ENCODE measurements around the gene F5.

Gene F5

GRCh38 chr1:169586395-169587255, at the start of gene F5:
F5 (minus strand) TSS chr1:169586481; CDS start chr1:169586386, 95 bp downstream.
- DNase-seq (ENCODE audit: low spot score), result peak; percentile 46

DNA sequence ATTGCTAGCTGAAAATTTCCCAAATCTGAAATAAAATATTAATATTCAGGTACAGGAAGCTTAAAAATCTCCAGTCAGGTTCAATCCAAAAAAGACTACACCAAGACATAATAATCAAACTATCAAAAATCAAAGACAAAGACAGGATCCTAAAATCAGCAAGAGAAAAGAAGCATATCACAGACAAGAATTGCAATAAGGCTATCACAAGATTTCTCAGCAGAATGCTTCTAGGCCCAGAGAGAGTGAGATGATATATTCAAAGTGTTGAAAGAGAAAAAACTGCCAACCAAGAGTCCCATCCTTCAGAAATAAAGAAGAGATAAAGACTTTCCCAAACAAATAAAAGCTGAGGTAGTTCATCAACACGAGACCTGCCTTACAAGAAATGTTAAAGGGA, 48.6 kb upstream of the F5 start:
- no peak for DNase-seq (ENCODE audit: low spot score)

DNA sequence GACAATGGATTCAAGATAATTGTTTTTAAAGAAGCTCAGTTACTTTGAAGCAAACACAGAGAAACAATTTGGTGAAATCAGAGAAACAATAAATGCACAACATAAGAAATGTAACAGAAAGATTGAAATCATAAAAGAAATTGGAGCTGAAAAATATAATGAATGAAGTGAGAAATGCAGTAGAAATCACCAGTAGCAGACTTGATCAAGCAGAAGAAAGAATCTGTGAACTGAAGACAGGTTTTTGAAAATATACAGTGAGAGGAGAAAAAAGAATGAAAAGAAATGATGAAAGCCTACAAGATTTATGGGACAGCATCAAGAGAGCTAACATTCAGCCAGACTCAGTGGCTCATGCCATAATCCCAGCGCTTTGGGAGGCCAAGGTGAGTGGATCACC, 47.9 kb upstream of the F5 start:
- no peak for DNase-seq (ENCODE audit: low spot score)

DNA sequence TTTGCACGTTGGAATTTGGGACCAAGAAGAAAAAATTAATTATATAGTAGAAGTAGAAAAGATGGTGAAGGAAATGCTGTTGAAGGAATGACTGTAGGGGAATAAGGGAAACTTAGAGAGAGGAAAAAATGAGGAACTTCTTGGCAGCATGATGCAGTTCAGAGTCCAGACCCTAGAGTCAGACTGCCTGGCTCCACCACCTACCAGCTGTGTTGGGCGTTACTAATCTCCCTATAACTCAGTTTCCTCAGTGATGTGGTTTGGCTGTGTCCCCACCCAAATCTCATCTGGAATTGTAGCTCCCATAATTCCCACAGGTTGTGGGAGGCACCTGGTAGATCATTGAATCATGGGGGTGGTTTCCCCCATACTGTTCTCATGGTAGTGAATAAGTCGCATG, 45.0 kb upstream of the F5 start:
- DNase-seq (ENCODE audit: low spot score), result no peak

GRCh38 chr1:169630006-169630405, 43.7 kb upstream of the F5 start, which contains the start of gene SELP:
SELP (minus strand) TSS chr1:169630124; CDS start chr1:169630074, 50 bp downstream.
- no peak for DNase-seq (ENCODE audit: low spot score)

DNA sequence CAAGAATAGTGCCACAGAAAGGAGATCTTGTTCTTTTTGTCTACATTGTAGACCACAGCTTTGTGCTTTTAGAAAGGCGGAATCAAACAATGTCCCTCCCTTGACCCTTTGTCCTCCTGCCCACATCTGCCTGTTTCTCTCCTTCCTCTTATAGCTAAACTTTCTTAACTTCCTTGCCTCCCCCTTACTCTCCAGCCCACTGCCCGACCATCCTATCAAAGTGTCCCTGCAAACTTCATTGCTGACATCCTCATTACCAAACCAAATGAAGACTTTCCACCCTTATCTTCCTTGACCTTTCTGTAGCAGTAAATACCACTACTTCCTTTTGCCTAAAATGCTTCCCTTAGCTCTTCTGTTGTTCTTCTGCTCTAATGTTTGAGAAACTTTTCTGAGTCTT, 38.6 kb upstream of the F5 start:
- no peak for DNase-seq (ENCODE audit: low spot score)

DNA sequence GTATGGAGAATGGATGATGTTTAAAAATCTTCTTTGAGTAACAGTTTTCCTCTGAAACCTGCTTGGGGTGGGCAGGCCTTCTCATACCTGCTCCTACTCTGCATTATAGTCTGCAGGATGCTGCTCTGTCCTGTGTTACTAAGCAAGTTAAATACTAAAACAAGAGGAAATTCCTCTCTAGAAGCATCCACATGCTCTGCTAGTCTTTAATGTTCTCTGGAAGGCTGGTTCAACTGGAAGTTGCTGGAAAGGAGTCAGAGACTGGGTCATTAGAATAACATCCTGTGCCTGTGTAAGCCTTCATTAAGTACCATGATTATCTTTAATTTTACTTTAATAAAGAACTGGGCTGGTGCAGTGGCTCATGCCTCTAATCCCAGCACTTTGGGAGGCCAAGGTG, 37.8 kb upstream of the F5 start:
- no peak for DNase-seq (ENCODE audit: low spot score)

- DNase-seq (ENCODE audit: low spot score), result no peak
Measured at GRCh38 chr1:169623132-169623926, 37.0 kb upstream of the F5 start.

- no peak for DNase-seq (ENCODE audit: low spot score)
Measured at GRCh38 chr1:169620565-169620964, 34.3 kb upstream of the F5 start.

GRCh38 chr1:169618367-169618766, 32.1 kb upstream of the F5 start:
- DNase-seq (ENCODE audit: low spot score), result no peak

DNA sequence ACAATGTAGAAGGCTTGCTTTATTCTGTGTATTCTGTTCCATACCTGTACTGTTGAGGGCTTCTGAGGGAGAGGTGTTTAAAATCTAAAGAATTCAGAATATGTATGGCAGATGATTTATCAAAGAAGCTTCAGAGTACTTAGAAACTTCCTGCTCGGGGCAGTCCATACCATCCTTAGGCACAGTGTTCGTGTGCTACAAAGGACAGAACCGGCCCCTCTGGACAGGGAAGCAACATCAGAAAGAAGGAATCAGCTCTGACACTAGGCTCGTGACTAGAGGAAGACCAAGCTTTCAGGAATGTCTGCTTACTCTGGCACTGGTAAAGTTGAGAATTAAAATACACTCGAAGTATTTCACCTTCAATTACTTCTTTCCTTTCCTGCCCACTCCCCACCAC, 29.5 kb upstream of the F5 start:
- DNase-seq (ENCODE audit: low spot score), result no peak

- DNase-seq (ENCODE audit: low spot score), result no peak
Measured at GRCh38 chr1:169610858-169611257, 24.6 kb upstream of the F5 start.

GRCh38 chr1:169610108-169610507, 23.8 kb upstream of the F5 start:
- DNase-seq (ENCODE audit: low spot score), result no peak

GRCh38 chr1:169608226-169608625, 21.9 kb upstream of the F5 start:
- DNase-seq (ENCODE audit: low spot score), result no peak

DNA sequence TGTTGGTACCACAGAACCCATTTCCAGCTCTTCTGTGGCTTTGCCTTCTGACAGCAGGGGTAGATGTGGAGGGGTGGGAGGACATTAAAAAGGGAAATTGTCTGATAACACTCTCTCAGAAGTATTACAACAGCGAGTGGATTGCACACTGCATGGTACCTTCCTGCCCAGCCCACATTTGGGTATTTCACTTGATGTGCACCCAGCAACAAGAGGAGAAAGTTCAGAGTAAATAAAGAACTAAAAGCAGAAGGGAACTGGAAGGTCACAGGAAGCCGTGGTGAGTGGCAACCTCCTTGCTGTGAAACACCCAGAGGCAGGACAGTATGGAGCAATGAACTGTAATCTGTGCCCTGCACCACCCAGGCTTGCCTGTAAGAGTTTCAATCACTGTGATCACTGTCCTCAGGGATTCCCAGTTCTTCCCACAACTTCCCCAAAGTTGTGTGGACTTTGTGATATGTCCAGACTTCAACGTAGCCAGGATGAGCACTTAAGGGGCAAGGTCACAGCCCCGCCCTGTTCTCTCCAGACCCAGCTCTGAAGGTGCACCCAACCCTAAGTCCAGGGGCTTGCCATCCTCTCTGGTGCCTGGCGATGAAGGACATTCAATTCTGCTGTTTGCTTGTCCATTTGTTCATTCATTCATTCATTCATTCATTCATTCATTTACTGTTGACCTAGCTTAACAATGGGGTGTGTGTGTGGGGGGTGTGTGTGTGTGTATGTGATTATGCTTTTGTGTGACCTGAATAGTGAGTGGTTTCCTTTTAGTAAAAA, 18.7 kb upstream of the F5 start:
- DNase-seq (ENCODE audit: low spot score), result no peak

DNA sequence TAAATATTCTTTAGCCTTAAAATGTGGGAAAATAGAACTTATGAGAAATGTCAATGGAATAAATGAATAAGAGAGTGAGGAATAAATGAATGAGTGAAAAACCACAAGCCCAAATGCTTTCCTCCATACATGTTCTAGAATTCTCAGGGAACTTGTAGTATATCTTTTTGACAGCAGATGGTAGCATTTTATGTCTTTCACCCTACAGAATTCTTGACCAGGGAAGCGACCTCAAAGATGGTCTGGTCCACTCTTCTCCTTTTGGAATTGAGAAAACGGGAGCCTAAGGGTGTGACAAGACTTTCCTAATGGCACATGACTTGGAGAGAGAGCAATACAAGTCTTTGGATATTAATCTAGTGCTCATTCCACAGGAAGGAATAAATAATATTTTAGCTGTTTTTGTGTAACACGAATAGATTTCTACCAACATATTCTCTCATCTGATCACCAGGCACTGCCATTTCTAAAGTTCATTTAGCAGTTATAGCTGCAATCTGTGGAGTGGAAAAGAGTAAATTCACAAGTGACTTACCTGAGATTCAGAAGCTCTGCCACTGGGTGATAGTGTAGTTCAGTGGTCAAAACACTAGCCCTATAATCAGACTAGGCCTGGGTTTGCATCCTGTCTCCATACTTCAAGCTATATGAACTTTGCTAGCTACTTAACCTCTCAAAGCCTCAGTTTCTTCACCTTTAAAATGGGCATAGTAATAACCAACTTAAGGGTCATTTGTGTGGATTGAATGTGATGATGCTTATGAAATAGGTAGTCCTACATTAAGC, 15.0 kb upstream of the F5 start:
- DNase-seq (ENCODE audit: low spot score), result peak; percentile 4

- no peak for DNase-seq (ENCODE audit: low spot score)
Measured at GRCh38 chr1:169595764-169596711, 9.8 kb upstream of the F5 start.

DNA sequence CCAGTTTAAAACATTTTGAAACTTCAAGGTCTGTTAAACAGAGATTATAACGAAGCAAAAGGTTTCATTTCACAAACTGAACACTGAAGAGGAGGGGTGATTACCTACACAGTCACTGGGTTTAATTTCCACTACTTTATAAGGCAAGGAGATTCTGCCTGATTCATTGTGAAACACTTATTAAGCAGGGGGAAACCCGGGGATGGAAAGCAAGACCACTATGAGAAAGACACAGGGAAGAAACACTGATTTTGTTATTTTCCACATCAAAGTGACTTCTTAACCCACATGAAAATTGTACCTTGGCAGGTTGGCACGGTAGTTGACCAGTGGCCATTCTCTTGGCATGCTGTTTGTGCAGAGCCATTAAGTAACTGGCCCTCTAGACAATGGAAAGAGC, 8.1 kb upstream of the F5 start:
- no peak for DNase-seq (ENCODE audit: low spot score)

DNA sequence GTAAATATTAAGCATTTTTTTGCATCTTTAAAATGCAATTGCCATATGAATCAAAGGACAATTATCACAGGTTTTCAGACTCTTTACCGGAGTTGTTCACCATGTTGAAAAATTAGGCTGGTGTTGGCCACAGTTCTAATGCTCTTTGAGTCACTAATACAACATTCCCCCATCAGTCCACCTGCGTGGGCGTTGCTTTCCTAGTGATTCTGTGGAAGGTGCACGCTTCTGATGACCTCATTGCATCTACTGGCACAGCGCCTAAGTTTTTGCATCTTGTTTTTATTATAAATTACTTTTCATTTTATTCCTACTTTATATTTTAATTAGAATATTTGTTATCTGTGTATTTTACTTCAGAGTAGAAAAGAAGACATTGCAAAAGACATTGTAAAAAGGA, 4.7 kb upstream of the F5 start:
- no peak for DNase-seq (ENCODE audit: low spot score)

GRCh38 chr1:169588785-169589485, 2.7 kb upstream of the F5 start:
- no peak for DNase-seq (ENCODE audit: low spot score)

Measured in hepatic stellate cell (primary cell).